NCI-H1092 treated with DMSO at 0.1 percent for 48 hours (cell line): ENCODE data around the gene TEDDM1.
A peak's percentile ranks its signal among the peaks of the same experiment; 100 is the strongest.

ENCODE experiments used
- DNase-seq: peaks from one replicate; lab custom pipeline; 2025; lab: John Stamatoyannopoulos, UW

The TEDDM1 gene

DNA sequence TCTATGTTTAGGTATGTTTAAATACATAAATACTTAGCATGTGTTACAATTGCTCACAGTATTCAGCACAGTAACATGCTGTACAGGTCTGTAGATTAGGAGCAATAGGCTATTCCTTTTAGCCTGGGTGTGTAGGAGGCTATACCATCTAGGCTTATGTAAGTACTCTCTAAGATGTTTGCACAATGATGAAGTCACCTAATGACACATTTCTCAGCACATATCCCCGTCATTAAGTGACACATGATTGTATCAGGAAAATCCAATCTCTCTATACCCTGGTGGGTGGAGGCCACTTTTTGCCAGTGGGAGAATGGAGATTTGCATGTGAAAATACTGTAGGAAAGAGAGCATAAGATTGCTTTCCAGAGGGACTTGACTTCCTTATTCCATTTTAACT is 5.5 kb upstream of the TEDDM1 start:
- DNase-seq = no peak

DNA sequence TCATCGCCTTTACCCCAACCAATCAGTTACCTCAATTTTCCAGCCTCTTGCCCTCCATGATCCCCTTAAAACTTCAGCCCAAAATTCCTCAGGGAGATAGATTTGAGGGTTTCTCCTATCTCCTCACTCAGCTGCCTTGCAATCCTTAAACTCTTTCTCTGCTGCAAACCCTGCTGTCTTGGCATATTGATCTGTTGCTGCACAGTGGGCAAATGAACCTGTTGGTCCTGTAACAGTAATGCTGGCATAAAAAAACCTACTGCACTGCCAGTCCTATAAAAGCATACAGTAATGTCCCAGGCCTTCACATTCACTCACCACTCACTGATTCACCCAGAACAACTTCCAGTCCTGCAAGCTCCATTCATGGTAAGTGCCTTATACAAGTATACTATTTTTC is 5.1 kb upstream of the TEDDM1 start:
- DNase-seq = no peak

DNA sequence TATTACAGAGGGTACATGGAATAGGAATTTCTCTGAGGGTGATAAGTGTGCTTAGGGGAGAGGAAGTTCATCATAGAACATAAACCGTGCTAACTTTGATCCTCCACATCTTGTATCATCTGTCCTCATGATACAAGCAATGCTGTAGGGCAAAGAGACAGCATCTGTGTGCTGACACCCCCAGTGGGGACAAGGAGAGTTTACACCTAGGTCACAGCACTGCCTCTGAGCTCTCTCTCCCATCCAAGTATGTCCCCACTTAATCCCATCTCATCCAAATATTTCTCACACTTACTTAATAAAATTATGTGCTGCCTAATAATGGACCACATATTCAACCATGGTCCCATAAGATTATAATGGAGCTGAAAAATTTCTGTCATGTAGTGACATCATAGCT is 4.3 kb upstream of the TEDDM1 start:
- DNase-seq = no peak

DNA sequence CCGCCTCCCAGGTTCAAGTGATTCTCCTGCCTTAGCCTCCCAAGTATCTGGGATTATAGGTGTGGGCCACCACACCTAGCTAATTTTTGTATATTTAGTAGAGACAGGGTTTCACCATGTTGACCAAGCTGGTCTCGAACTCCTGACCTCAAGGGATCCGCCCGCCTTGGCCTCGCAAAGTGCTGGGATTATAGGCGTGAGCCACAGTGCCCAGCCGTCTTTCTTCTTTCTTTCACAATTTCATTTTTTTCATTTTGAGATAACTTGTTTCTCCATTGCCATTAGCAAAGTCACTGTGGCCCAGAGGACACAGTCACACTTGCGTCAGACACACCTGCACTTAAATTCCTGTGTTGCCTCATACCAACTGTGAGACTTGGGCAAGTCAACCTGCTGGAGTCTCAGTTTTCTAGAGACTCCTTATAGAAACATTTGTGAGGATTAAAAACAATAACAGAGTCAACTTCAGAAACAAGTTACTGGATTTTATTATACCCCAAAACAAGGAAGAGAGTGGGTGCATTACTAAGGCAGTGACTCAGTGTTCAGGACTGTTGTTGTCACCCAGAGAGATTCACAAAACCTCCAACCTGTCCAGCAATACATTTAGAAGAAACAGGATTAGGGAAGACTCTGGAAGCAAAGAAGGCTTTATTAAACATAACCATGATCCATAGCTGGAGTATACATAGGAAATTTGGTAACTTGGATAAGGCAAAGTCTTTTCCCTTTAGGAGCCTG is 2.6 kb downstream of the TEDDM1 start:
- DNase-seq = no peak

DNA sequence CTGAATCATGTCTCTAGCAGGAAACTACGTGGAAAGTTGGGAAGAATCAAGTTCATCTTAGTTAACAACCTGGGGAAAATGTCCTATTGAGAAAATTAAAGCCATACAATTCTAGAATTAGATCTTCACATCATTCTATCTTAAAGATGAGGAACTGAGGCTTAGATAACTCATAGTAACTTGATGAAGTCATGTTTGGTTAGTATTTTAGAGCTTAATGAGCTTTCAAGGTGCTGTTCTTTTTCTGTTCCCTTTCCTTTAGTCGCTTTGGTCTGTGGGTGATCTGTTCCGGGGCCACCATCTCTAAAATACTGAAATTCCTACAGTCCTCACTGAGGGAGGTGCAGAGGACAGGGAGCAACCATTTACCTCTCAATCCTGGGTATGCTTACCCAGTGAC is 4.6 kb downstream of the TEDDM1 start:
- DNase-seq = no peak

DNA sequence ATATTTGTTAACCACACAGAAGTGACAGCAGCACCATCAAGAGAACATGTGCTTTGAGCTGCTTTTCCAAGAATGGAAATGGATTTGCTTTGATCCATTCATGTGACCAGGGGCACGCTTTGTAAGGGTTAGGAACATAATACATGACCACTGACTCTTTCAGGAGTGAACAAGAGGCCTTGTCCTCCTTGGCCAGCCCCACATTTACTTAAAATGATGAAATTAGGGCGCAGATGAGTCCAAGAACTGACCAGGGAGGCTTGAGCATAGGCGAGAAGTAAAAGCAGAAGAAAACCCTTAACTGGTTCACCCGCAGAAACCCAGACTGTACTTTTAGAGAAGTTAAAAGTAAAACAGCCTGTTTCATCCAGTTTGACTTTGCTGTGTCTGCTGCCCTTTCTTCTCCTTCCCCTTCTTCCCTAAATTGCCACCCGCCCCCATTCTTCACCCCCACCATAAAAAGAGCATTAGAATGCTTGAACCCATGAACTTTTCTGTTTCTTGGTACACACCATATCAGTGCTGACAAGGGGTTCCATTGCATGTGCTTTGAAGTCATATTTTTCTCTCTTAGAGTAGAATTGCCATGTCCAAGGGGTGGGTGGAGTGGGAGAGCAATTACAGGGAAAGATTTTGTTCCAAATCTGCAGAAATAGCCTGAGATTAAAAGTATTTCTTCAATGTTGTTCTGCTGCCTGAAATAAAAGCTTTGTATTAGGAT is 6.3 kb downstream of the TEDDM1 start:
- no peak for DNase-seq

DNA sequence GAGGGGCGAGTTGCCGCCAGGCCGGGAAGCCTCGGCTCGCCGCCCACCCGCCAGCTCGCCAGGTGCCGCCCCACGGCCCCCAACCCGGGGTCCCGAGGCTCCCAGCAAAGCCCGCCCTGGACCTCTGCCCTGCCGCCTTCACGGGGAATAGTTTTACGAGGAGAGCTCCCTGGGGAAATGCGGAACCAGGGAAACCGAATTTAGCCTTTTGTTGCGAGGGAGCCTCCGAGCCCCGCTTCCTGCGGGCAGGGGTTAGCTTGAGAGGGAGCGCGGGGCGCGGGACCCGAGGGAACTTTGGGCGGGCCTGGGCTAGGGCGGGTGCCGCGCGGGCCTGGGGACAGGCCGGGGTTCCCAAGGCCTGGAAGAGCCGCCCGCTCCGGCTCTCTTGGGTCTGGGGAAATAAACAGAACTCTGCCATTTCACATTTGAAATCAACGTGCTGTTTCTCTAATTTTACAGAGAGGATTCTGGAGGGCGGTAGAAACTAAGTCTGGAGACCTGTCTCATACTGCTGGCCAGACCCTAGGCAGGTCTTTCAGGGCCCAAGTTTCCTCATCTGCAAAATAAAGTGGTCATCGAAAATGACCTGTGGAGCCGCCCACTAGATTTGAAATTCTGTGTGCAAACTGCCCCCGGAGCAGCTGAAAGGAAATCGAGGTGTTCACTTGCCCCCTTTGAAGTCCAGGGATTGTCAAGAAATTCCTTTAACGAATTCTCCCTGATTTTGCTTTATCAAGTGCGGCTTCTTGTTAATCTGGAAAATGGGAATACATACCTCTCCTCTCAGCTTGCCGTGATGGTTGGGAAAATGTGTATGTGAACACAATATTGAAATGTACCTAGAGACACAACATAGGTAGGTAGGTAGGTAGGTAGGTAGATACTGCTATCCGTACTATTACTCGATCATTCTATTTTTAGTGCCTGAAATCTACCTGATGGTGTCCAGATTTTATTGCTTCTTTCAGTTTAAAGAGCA is 8.1 kb downstream of the TEDDM1 start:
- DNase-seq = peak; percentile 91

DNA sequence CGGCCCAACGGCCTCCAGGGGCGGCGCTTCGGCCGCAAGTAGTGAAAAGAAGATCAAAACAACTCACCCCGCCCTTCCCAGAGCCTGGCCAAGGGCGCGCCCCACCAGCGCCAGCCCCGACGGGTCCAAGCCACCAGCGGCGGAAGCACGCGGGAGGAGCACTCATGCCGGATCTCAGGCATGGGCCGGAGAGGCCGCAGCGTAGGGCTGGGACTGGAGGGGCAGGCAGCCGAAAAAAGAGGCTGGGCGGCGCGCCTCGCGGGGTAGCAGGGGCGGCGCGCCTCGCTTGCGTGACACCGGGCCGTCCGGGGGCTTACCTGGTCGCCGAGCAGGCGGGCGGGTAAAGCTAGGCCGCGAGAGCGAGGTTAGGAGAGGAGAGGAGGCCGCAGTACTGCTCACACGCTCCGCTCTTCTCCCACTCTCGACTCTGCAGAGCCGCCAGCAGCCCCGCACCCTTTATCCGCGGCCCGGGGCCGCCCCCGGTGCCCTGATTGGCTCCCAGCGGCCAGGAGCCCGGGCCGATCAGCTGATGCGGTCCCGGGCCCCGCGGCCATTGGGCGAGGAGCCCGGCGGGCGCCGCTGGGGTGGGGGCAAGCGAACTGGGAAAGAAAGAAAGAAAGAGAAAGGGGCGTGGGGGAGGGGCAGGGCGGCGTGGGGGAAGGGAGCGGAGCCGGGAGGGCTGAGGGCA is 9.0 kb downstream of the TEDDM1 start, which contains the start of gene GLUL:
Gene GLUL (minus strand): TSS at position 429 of the 688 bp plus-strand sequence. CDS start 3,053 bp downstream, outside the sequence.
- DNase-seq = peak; percentile 96

DNA sequence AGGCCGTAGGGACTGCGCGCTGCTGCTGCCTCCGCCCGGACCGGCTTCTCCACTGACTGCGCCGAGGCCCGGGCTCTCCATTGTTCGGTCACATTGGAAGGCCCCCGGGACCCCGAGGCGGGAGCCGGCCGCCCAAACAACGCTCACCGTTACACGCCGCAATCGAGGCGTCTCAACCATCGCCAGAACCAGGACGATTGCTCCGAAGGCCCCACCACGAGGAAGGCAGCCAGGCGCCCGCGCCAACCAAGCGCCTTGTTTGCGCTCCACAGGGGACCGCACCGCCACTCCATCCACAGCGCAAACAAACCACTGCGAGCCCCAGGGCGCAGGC is 9.5 kb downstream of the TEDDM1 start:
- DNase-seq = no peak

DNA sequence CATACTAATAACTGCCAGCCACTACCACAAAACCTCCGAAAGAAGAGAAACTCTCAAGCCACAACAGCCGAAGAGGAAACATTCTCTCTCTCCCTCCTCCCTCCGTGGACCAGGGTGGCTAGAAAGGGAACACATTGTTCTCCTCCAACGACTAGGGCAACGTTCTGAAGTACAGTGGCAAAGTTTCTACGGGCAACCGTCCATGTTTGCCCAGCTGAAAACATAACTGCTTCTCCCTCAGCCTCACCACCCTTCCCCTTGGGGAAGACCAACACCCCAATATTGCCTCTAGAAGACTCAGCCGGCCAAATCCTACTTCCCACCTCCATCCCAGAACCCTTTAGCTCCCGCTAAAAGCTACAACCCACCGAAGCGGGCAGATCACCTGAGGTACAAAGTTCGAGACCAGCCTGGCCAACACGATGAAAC is 10.8 kb downstream of the TEDDM1 start:
- peak; percentile 23 for DNase-seq

DNA sequence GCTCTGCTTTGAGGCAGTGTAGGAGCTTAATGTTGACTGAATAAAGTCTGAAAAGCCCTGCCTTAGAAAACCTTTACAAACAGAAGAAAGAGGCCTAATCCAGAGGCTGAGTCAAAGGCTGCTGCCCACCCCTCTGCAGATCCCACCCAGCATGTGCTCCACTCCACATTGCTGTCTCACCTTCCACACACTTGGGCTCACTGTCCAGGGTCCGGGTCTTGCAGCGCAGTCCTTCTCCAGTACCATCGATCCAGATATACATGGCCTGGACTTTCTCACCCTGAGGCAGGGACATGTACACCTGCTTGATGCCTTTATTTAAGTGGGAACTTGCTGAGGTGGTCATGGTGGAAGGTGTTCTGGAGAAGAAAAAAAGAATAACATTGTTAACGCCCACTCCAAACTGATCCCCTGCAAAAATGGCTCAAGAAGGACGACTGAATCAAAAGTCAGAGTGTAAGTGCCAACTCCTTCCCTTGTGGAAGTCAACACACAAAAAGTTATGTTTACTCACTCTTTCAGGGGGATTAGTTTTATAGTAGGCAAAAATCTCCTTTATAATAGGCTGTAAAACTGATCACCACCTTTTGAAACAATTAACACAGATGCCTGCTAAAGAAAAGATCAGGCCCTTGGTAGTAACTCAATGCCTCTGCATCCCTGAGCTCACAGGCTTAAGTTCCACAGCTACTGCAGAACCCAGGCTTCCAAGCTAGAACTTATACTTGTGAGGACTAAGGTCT is 11.9 kb downstream of the TEDDM1 start:
- no peak for DNase-seq

DNA sequence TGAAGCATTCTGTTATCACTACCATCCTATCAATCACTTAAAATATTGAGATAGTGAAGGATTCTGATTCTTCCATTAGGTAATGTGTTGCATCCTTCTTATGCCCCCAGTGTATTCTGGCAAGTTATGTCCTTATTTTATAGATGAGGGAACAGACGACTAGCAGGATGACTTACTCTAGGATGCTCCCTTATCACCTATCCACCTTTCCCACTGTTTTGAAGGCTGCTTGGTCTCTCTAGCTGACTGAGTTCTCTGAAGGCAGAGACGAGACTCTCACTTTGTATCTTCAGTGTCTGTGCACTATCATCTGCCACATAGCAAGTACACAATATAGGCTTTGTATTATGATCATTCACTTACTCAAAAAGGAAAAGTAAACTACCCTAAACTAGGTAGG is 12.9 kb downstream of the TEDDM1 start:
- no peak for DNase-seq

DNA sequence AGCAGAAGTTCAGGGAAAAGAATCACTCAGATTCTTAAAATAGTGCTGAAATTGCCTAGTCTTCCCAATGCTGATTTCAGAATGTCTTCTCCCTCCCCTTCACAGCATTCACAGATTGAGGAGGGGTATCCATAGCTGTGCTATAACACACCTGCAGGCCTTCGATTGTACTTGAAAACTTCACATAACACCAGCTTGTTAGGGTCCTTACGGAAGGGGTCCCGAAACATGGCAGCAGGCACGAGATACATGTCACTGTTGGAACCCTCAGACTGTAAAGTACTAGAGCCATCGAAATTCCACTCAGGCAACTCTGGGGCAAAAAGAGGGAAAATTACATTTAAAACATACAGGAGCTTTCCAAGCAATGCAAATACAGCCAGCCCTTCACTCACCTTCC is 13.5 kb downstream of the TEDDM1 start:
- no peak for DNase-seq

DNA sequence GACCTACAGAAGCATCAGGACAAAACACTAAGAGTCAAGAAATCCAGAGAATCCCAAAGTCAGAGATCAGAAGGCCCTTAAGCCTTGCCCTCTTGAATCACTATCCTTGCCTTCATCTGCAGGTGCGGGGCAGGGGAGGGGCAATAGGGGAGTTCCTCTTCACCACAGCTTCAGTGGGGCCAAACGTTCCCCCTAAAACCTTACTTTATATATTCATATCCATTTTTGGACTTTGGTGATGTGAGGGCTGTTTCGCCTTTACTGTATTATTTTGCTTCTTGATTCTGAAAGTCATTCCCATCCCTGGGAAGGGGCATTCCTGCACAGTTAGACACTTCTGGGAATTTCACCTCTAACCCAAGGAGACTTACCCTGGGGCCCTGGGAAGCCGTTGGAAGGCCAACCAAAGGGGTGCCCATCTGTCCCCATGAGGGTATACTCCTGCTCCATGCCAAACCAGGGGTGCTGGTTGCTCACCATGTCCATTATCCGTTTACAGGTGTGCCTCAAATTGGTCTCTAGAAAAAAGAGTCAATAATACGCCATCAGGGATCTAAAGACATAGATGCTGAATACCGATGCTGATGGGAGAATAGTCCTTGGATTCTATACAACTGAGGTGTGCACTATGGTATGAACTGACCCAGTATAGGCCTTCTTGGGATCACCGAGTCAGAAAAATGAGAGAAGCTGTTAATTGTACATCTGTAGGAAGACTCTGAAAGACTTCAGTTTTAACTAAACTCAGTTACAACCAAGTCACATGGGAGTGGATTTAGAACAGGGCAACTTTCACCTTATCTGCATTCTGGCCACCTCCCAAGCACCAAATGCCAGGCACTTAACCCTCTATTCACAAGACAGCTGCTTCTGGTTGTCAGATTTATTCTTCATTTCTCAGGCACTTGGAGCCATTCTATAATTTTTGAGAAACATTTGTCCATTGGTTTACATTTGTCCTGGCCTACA is 14.3 kb downstream of the TEDDM1 start:
- DNase-seq = no peak

DNA sequence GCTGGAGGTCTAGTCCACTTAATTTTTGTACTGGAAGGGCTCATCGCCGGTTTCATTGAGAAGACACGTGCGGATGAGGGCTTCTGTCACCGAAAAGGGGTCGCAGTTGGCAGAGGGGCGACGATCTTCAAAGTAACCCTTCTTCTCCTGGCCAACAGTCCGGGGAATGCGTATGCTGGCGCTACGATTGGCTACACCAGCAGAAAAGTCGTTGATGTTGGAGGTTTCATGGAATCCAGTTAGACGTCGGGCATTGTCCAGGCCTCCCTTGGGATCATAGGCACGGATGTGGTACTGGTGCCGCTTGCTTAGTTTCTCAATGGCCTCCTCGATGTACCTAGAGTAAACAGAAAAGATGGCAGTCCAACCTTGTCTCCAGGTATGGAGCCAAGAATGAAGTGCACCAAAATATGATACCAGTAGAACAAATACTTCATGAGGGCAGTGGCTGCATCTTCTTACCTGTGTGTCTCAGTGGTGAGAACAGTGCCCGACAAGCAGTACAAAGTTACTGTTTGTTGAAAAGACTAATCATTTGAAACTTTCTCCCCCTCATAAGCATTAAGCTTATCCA is 16.0 kb downstream of the TEDDM1 start:
- no peak for DNase-seq

DNA sequence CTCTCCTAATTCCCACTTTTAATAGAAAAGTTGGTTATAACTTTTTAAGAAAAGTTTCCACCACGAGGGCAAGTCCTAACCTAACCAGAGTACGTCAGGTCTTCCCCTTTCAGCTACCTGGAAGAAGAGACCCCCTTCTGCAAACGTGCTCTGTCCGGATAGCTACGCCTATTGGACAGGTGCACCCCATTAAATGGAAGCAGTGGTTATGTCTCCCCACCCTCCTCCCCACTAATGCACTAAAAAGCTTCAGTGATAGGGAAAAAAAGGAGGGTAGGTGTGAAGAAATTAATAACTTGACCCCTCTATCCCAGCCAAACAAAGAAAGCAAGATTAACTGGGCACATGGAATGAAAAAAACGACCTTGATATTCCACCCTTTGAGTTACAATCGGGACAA is 16.5 kb downstream of the TEDDM1 start:
- no peak for DNase-seq

DNA sequence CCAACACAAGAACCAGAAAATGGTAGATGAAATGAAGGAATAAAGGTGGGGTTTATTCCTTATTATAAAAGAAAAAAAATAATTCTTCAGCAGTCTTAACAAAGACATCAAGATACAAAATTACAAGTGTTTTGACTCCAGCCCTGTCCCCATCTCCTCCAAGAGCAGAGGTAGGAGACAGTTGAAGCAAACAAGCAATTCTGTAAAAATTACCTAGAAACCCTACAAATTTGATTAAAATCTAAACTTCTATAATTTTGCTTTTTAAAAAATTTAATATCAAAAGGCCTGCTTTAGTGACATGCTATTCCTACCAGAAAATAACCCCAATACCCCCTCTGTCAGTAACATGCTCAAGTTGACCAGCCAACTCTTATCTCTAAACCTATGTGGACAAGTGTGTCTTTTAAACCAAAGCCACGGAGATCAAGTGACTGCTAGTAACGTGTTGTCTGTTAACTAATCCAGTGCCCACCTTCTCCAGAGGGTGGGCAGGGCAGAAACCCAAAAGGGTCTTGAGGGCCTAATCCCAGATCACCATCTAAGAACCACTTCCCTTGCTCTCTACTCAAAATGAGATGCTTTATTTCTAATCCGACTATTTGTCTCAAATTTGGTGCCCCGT is 17.3 kb downstream of the TEDDM1 start:
- DNase-seq = no peak

DNA sequence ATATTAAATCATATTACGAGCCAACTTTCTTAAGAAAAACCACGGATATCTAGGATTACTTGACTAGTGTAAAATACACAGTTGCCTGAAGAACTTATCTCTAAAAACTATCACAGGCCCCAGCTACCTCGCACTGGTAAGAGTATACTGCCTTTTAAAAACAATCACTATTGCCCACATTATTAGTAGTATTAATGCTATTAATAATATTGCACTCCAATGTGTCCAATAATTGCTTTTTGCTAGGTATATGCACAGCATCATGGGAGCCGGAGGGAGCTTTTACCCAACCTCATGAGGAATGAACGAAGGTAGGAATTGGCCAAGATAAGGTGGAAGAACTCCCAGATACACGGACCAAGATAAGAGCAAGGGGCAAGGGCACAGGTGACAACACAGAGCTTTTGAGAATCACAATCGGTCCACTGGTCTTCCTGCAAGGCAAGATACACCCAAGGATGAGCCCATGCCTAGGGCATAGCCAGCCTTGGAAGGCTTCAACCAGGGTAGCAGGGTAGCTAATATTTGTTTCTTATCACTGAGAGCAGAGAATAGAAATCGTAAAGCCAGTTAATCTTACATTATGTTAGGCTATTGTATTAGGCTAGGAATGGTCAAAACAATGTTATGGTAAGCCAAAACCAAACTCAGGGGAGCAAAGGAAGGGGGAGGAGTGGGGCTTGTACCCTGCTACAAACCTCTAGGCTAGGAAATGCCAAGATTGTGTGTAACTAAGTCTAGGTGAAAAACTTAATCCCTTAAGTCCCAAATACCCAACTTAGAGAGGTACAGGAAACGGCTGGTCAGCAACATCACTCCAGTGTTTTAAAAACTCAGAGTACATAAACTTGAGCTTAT is 18.3 kb downstream of the TEDDM1 start:
- DNase-seq = no peak
